Muscle layer of duodenum (tissue), 2 donors: ENCODE results near the gene PSMA2.

Experiments
- H3K27ac ChIP-seq: one replicate; pipeline ENCODE4 v1.7.0; 2013; ENCODE audit warnings: mild to moderate bottlenecking, low read length
- H3K27me3 ChIP-seq: one replicate; pipeline ENCODE4 v1.7.0; 2013; ENCODE audit warnings: low read depth, mild to moderate bottlenecking, control low read depth, low read length
- H3K36me3 ChIP-seq, 2 donors: one replicate each; pipeline ENCODE4 v1.7.0; 2013; ENCODE audit warnings: low read length in 2 of 2, control low read depth in 1 of 2, mild to moderate bottlenecking in 1 of 2; ENCODE audit not compliant: insufficient read depth in 2 of 2, control insufficient read depth in 1 of 2
- H3K4me1 ChIP-seq, 2 donors: one replicate each; pipeline ENCODE4 v1.7.0; 2013; ENCODE audit warnings: low read length in 2 of 2, mild to moderate bottlenecking in 2 of 2, control low read depth in 1 of 2, moderate library complexity in 1 of 2; ENCODE audit not compliant: insufficient read depth in 2 of 2, control insufficient read depth in 1 of 2
- H3K4me3 ChIP-seq, 2 donors: one replicate each; pipeline ENCODE4 v1.7.0; 2013; ENCODE audit warnings: low read length in 2 of 2, low read depth in 1 of 2, mild to moderate bottlenecking in 1 of 2
- H3K9me3 ChIP-seq, 2 donors: one replicate each; pipeline ENCODE4 v1.7.0; 2013; ENCODE audit warnings: low read length in 2 of 2, control low read depth in 1 of 2, mild to moderate bottlenecking in 1 of 2; ENCODE audit not compliant: control insufficient read depth in 1 of 2
- donor health status: healthy.

Gene PSMA2

GRCh38 chr7:42915356-42915755 is 16.6 kb downstream of the PSMA2 start:
- Histone ChIP-seq H3K4me1 (peaks cover 3 to 8% of the 10 kb centered on the region in 2 donors), H3K27ac (no peak overlapping the region), H3K27me3 (no peaks in the 10 kb centered on the region), H3K36me3 (peaks cover 32 to 42% of the 10 kb centered on the region in 2 donors), H3K9me3 (no peaks in the 10 kb centered on the region), H3K4me3 (no peak overlapping the region)

GRCh38 chr7:42914421-42915045 is 17.4 kb downstream of the PSMA2 start:
- H3K4me1 ChIP-seq = peaks cover 3 to 12% of the 10 kb centered on the region in 2 donors
- no peaks in the 10 kb centered on the region for H3K9me3 ChIP-seq
- H3K36me3 ChIP-seq = peaks cover 24 to 34% of the 10 kb centered on the region in 2 donors
- no peaks in the 10 kb centered on the region for H3K27me3 ChIP-seq
- no peak overlapping the region for H3K27ac ChIP-seq
- no peak overlapping the region for H3K4me3 ChIP-seq

- Histone ChIP-seq H3K27ac (no peak overlapping the region), H3K4me3 (no peak overlapping the region), H3K9me3 (no peaks in the 10 kb centered on the region), H3K27me3 (no peaks in the 10 kb centered on the region), H3K4me1 (peaks cover 3 to 12% of the 10 kb centered on the region in 2 donors), H3K36me3 (peaks cover 24 to 33% of the 10 kb centered on the region in 2 donors)
Observed at GRCh38 chr7:42914009-42914408, 18.0 kb downstream of the PSMA2 start.

- Histone ChIP-seq H3K27me3 (no peaks in the 10 kb centered on the region), H3K9me3 (no peaks in the 10 kb centered on the region), H3K4me3 (no peak overlapping the region), H3K4me1 (peaks cover 3 to 12% of the 10 kb centered on the region in 2 donors), H3K27ac (no peak overlapping the region), H3K36me3 (peaks cover 24 to 31% of the 10 kb centered on the region in 2 donors)
Observed at GRCh38 chr7:42913591-42913990, 18.4 kb downstream of the PSMA2 start.

- no peaks in the 10 kb centered on the region for H3K9me3 ChIP-seq
- H3K36me3 ChIP-seq = peaks cover 16 to 20% of the 10 kb centered on the region in 2 donors
- H3K27ac ChIP-seq = peak within 1 kb of the TSS; percentile 41
- H3K27me3 ChIP-seq = no peaks in the 10 kb centered on the region
- H3K4me1 ChIP-seq = peaks cover 3 to 12% of the 10 kb centered on the region in 2 donors
- H3K4me3 ChIP-seq = peak within 1 kb of the TSS; percentile 77 to 86
Observed at GRCh38 chr7:42911454-42912447, 20.2 kb downstream of the PSMA2 start, which contains the start of gene C7orf25. C7orf25 (minus strand) TSS chr7:42912070; CDS start chr7:42910900, 1,170 bp downstream.

GRCh38 chr7:42910306-42910705 is 21.7 kb downstream of the PSMA2 start:
- Histone ChIP-seq H3K27me3 (no peaks in the 10 kb centered on the region), H3K36me3 (peaks cover 6 to 7% of the 10 kb centered on the region in 2 donors), H3K4me3 (peak overlapping the region in 1 of 2 donors; percentile 77), H3K27ac (no peak overlapping the region), H3K9me3 (no peaks in the 10 kb centered on the region), H3K4me1 (peaks cover 3 to 12% of the 10 kb centered on the region in 2 donors)

- no peak overlapping the region for H3K4me3 ChIP-seq
- no peaks in the 10 kb centered on the region for H3K9me3 ChIP-seq
- H3K36me3 ChIP-seq = no peaks in the 10 kb centered on the region
- H3K27me3 ChIP-seq = no peaks in the 10 kb centered on the region
- H3K4me1 ChIP-seq = peaks cover 2 to 12% of the 10 kb centered on the region in 2 donors
- no peak overlapping the region for H3K27ac ChIP-seq
Observed at GRCh38 chr7:42907316-42907715, 24.7 kb downstream of the PSMA2 start.

GRCh38 chr7:42906181-42906580 is 25.8 kb downstream of the PSMA2 start:
- Histone ChIP-seq H3K4me1 (peaks cover 0 to 12% of the 10 kb centered on the region in 2 donors), H3K27ac (no peak overlapping the region), H3K36me3 (no peaks in the 10 kb centered on the region), H3K4me3 (no peak overlapping the region), H3K27me3 (no peaks in the 10 kb centered on the region), H3K9me3 (no peaks in the 10 kb centered on the region)

- Histone ChIP-seq H3K36me3 (no peaks in the 10 kb centered on the region), H3K27ac (no peak overlapping the region), H3K4me1 (no peaks in the 10 kb centered on the region), H3K27me3 (no peaks in the 10 kb centered on the region), H3K9me3 (no peaks in the 10 kb centered on the region), H3K4me3 (no peak overlapping the region)
Observed at GRCh38 chr7:42902331-42902730, 29.6 kb downstream of the PSMA2 start.

- Histone ChIP-seq H3K27ac (no peak overlapping the region), H3K4me3 (no peak overlapping the region), H3K36me3 (no peaks in the 10 kb centered on the region), H3K4me1 (no peaks in the 10 kb centered on the region), H3K27me3 (no peaks in the 10 kb centered on the region), H3K9me3 (no peaks in the 10 kb centered on the region)
Observed at GRCh38 chr7:42900842-42901241, 31.1 kb downstream of the PSMA2 start.
